PC-3 (cell line): ENCODE results near the gene ULBP2.
A peak's percentile ranks its signal among the peaks of the same experiment; 100 is the strongest.

Source experiments
- CTCF ChIP-seq: fragments of 300-600 bp; sonication (generic); conservative IDR thresholded peaks from 2 replicates; pipeline ENCODE4 v1.5.1; 2017; ENCODE audit warnings: antibody characterized with exemption, low read depth, mild to moderate bottlenecking, low read length
- EZH2 ChIP-seq: fragments of 300-600 bp; sonication (generic); IDR thresholded peaks from one replicate; pipeline ENCODE4 v1.6.1; 2017; ENCODE audit warnings: antibody characterized with exemption, mild to moderate bottlenecking, low read length; ENCODE audit not compliant: unreplicated experiment

- TF ChIP-seq CTCF (peak; percentile 78), EZH2 (no peak)
These were observed 7.3 kb upstream of the ULBP2 start for GRCh38 chr6:149934249-149935156.
